GM21515 (cell line): ENCODE data around the gene SLIT3.

Experiments
- ATAC-seq: cut with Tn5 transposase; IDR thresholded peaks from one replicate; pipeline ENCODE4 v1.9.1; 2021; ENCODE audit not compliant: unreplicated experiment

SLIT3 gene

DNA sequence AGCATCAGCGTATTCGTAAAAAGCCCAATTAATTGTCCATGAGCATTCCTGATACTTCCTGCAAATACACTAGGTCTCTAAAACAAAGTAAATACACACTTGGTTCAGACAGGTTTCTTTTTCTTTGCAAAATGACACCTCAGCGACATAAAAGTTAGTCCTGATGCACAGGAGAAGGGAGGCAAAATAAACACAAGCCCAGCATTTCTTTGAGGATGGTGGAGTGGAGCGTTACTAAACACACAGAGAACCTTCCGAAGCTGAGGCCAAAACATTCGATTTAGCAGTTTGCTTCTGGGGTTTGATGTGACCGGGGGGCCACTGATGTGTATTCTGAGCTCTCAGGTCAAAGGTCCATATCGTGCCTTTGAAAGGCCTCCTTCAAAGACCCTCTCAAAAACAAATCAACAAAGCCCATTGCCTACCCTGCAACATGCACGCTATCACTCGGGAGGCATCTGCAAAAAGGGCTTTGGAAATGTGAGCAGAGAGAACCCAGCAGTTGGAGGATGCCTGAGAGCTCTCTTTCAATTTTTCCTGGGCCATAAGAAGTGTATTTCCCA, 453.3 kb downstream of the SLIT3 start:
- no peak for ATAC-seq

DNA sequence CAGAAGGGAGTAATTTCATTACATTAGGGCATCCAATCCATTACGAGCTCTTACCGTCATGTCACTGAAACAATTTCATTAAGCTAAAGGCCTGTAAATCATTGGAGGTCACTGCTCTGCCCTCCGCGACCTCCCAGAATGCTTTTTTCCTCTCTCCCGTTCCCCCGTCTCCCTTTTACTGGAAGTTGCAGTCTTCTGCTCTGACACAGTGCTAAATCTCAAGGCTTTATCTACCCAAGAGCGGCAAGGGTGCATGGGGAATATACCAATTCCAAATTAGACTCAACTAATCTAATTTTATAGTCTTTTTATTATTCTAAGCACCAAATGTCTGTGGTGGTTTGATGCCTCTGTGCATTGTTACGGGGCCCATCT, 456.0 kb downstream of the SLIT3 start:
- no peak for ATAC-seq

DNA sequence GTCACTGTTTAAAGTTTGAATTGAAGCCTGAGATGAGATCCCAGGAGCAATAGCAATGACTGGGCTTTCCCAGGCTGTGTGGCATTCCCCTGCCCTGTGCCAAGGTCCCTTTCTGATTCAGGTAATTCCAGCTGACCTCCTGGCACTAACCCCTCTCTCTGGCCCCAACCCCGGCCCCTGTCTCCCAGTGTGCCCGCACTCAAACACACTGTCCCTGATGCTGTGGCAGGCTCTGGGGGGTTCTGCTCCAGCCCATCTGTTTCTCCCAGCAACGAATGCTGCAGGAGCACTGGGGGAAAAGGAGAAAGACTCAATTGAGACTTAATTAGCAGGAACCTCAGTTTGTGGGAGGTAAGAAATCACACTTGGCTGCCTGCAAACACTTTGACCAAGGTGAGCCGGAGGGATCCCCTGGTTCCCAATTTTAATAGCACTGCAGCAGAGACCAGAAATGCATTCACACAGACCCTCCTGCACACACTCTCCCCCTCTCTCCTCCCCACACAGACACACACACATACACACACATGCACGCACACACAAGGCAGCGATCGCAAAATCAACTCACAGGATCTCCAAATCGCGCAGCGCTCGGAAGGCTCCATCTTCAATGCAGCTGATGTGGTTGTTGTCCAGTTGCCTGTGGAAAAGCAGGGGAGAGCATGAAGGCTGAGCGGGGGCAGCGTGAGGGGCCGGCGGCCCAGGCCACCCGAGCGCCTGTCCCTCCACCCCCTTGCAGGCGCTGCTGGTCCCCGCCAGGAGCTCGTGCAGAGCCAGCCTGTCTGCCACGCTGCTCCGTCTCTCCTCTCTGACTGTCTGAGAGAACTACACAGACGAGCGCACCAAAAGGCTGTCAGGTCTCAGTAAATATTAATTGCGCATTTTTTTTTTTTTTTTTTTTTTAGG, 456.7 kb downstream of the SLIT3 start:
- ATAC-seq = no peak

DNA sequence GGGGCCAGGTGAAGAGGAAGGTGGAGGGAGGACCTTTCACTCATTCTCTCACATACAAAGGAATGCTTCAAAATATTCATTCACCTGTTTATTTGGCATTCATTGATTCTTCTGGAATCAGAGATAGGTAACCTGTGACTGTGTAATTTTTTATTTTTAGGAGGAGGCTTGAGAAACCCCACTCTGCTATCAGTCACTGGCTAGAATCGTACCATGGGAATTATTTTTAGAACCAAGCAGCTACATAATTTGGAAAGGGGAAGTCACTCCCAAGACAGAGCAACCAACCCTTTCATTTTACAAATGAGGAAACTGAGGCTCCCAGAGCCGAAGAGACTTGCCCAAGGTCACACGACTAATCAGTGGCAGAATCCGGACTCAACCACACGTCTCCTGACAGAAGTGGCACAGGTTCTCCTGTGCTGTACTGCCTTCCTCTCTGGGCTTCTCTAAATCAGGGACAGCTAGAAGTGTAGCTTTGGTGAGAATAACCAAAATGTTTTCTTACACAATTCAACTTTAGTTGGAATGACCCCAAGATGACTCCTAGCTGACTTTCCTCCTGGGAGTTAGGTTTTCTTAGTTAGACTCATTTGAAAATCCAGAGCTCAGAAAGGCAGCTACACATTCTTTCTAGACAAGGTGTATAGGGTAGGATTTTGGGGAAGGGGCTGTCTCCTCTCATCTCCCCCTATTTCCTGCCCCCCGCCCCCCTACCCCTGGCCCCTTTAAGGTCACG, 457.5 kb downstream of the SLIT3 start:
- no peak for ATAC-seq

DNA sequence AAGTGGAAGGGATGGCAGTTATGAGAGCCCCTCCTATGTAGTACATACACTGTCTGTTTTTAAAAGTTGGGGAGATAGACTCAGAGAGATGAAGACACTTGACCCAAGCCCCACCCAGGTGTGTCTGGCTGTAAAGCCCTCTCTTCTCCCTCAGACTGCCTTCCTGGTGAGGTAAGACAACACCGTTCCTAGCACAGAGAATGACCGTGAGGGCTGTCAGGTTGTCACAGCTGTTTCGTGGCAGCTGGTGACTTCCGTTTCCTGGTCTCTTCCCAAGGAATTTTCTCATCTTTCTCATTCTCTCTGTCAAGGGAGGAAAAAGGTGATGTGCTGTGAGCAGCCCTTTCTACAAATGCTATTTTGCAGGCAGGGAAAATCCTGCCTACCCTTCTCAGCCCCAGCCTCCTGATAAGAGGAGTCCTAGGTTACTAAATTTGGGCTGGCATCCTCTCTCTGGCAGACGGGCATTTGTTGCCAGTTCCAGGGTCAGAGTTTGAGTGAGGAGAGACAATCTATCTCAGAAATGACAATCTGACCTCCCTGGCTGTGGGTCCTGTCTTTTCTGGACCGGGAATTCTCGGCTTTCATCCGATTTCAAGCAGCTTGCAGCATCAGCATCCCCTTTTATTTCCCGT, 458.3 kb downstream of the SLIT3 start:
- ATAC-seq = no peak

DNA sequence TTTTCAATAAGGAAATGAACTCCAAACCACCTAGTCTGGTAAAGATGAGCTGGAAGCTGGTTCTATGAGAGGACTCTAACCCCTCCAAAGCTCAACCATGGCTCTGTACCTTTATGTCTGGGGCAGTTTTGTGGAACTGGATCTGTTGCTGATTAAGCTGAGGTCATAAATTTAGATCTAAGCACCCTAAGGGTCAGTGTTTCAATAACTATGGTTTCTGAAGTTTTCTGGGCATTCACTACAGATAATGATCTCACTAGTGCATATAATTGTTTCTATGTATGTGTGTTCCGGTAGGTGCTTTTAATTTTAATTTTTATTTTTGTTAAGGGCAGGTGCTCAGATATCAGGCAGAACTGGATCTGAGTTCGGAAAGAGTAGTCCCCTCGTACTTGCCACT, 463.1 kb downstream of the SLIT3 start:
- no peak for ATAC-seq

DNA sequence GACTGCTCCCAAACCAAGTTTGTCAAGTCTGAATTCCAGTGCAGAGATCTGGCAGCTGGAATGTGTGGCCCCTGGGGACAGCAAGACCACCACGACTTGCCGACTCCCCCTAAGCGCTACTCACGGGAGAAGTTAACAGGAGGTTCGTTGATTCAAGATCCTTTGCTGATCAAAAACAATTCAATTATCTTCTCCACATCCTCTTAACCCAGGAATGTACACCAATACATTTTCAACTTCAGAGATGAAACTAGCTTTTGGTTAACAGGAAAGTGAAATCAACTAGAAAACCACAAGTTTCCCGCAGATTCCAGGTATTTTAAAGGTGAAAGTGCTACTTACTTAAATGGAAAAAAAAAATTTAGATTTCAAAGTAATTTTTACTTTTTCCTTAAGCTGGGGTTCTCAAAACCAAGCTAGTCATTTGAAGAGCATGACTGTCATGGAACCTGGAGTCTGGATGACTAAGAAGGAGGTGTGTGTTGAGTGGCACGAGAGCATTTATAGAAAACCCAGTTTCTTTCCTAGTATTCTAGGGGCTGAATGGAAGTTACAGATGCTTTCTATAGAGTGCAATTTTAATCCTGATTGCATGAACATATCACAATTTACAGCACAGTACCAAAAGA, 464.2 kb downstream of the SLIT3 start:
- ATAC-seq = no peak

DNA sequence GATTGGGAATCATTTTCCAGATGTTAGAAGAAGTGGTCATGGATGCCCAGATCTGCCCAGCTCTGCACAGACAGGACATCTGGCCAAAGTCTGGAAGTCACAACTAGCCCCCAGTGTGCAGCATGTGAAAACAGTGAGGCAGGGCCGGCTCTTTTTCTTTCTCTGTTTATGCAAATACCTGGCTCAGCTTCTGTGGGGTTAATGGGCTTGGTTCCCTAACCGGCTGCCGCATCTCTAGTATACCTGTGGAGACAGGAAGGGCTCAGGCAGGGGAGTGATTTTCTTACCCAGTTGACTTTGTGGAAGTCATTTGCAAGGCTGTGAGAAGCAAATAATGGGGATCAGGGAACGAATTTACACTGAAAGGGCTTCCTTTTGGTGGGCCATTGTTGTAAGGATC, 467.0 kb downstream of the SLIT3 start:
- ATAC-seq = no peak

DNA sequence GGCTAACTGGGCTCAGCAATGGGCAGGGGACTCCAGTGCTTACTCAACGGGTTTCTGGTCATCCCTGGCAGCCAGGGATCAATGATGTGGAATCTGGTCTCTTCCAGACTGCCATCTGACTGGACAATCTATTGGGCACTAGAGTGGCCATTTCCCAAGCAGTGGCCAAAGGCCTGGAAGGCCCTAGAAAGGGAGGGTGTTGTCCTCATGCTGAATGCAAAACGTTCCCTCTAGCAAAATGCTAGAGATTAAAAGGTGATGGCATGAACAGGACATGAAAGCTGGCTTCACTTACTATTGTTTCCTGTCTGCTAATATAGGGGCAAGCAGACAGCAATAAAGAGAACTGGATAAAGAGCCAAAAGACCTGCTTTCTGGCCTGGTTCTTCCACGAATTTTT, 467.6 kb downstream of the SLIT3 start:
- ATAC-seq = no peak

DNA sequence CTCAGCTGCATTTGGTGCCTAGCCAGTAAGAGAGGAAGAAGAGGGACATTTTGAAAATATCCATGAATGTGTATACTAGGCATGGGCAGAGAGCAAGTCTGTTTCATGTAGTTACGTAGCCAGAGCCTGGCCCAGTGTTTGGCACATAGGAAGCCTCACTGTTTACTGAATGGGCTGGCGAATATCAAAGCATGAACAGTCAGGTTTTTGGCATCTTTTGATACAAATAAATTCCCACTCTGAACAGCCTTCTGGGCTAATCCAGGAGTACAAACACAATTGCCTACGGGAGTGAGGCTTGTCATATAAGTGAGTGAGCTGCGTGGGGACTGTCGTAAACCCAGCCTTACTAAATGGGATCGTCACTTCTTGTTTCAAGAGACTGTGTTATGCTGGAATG, 468.6 kb downstream of the SLIT3 start:
- no peak for ATAC-seq

DNA sequence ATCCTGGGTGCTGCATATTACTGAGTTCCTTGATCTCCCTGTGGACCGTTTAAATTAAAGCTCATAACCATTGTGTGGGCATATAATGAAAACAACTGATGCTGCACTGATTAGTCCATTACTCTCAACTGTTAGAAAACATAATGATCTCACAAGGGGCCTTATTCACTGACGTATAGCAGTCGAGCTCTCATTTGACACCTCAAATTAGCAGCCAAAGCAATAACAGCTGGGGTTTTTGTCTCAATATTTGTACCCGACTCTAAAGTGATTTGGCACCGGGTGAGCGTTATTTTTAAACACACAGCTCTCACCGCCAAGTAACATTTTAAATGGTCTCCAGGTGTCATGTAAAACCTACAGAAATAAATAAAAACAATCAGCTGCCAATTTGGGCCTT, 469.6 kb downstream of the SLIT3 start:
- ATAC-seq = no peak

DNA sequence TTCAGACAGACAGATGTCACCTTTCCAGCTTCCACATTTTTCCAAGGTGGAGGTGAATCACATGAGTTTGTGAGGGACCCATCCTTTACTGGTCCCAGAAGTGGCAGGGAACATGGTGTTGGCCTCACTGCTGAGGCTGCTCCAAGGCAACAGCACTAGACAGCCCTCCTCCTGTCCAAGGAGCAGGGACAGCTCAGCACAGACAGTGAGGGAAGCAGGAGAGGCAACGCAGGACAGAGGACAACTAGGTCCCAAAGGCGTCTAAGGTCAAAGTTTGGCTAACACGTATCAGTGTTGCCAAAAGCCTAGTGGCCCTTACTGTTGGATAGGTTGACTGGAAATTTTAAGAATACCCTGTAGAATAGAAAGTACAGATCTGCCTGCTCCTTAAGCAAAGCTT, 470.1 kb downstream of the SLIT3 start:
- ATAC-seq = no peak

DNA sequence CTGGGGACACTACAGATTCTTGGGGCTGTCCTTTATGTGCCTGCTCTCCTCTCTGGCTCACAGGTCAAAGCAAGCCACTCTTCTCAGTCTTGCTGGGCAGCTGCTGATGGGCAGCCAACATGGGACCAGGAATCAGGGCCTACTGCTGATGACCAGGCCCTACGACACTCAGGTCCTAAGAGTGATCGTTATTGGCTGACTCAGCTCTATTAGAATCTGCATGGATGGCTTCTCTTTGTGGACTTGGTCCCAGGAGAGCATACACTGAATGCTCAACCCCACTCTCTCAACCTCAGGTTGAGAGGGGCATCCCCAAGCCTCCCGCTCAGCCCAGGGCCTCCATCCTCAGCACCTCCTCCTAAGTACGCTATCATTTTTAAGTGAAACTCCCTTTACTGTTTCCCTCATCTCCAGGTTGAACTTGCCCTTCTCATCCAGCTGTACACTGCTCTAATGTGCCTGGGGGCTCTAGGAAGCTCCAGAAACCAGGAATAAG, 471.0 kb downstream of the SLIT3 start:
- ATAC-seq = no peak

DNA sequence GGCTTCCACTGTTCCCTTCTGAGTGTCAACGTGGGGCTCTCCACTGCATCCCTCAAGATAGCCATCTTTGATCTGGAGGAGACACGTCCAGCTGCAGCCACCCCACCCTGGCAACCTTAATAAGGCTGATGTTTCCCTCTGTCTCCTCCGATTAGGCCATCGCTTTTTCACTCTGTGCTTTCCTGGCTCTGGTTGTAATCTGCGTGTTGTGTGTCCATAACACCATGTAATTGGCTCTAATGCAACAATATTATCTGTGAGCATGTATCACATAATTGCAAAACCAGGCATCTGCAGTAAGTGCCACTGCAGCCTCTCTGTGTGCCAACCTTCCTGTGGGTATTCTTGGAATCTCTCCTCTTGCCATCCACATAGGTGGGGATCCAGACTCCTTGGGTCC, 471.9 kb downstream of the SLIT3 start:
- ATAC-seq = no peak

DNA sequence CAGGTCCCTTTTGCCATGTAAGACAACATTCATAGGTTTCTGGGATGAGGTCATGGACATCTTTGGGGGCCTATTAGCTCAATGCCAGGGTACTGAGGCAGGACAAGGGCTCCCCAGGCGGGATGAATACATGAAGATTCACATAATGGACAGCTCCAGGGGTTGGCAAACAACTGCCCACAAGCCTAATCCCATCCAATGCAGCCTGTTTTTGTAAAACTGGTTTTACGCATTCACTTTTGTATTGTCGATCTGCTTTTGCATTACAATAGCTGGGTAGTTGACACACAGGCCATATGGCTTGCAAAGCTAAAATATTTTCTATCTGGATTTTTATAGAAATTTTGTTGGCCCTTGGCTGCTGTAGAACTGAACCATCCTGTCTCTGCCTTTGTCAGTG, 473.3 kb downstream of the SLIT3 start:
- ATAC-seq = no peak

DNA sequence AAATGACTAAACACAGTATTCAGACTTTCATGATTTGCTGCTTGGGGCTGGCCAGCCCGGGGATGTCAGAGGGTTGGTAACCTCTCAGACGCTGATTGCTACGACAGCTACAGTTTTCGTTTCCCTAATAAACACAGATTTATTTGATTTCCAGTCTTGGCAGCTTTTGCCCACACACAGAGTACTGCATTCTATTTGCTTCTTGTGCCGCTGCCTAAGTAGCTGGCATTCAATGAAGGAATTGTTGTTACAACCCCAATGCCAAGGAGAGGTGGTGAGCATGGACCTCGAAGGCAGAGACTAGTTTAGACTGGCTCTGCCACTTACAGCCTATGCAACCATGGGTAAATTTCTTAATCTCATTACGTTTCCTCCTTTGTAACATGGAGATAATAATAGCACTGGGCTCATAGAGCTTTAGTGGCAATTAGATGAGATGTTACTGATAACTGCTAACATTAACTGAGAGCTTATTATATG, 474.7 kb downstream of the SLIT3 start:
- ATAC-seq = no peak

DNA sequence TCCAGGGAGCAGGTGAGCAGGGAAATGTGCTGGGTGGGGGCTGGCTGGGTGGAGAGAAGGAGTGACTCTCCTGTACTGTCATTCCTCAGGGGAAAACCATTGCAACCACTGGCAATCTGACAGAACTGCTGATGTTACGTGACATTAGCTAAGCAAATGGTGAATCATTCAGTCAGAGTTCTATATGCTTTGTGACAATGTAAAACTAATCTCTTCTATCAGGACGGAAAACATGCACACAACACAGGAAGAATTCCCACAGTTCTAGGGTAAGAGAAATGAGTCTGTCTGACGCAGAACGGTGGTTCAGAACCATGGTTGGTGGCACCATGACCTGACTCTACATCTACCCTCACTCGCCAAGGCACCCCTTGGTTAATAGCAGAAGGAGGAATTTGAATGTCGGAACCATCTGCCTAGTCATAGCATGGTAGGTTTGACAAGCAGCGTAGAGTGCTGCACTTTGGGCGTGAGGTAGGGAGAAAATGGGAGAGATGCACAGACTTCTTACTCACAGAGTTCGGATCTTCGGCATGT, 478.1 kb downstream of the SLIT3 start:
- no peak for ATAC-seq

DNA sequence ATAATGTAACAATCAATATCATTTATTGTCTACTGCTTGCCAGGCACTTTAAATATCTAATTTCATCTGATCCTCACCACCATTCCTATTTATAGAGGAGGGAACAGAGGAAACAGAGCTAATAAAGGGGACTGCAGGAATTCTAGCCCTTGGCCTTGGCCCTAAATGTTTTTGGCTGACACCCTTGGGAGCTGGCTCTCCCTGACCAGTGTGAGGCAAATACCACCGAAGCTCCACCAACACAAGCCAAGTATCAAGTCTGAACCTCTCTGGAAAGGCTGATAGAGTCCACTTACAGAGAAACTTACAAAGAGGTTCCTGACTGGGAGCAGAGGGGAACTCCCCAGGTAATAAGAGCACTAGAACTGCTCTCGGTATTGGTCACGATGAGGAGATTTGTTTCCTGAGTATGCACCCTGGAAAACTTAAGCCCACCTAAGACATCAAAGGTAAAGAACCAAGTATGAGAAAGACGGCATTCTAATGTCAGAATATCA, 478.6 kb downstream of the SLIT3 start:
- no peak for ATAC-seq

DNA sequence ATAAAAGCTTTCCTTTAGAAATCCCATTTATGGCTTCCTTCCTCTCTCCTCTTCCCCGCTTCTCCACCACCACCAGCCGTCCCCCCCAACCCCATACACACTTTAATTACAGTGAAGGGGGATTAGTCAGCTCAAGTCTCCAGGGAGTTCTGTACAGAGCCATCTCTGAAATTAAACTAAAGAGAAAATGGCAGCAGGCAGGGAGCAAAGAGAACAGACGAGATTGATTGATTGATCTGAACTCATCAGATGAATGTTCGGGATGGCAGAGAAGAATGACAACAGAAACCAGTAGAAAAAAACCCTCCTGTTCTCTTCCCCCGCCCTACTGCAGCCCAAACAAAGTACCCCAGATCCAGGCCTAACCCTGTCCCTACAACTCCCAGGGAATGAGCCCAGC, 480.1 kb downstream of the SLIT3 start:
- ATAC-seq = no peak

DNA sequence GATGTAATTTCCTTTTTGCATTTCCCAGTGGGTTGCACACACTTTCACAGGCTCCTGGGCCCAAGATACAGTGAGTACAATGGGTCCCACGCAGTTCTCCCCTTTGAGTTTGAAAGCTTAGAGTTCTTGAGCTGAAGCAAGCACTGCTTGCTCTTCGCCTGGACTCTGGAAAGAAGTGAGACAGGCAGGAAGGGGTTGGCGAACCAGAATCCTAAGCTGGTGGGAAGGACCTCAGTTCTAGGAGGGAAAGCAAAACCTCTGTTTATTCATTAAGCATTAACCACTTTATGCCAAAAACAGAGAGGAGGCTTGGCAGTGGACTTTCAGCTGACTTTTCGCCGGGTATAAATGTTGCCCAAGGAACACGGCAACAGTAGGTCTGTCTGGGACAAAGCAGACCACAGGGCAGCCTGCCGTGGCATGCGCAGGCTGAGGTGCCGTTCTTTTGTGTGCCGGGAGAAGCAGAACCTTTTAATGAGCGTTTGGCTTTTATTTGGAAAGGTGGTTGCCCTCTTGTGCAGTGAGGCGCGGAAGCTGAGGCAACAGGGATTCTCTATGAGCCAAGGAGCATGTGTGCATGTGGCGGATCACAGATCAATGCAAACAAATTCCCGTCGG, 481.8 kb downstream of the SLIT3 start:
- ATAC-seq = no peak
